Measurements from ENCODE around the gene STX8.
"Not testable (repeated sequence)": the region's sequence is repeated elsewhere in the genome, so short reads cannot be mapped to it uniquely, and the experiment has no call there.

STX8 gene

GRCh38 chr17:9498490-9498889 lies 77.1 kb downstream of the STX8 start:
- DNase-seq = no peak

- no peak for DNase-seq
Observed at GRCh38 chr17:9488556-9488955, 87.1 kb downstream of the STX8 start.

- DNase-seq = no peak
Observed at GRCh38 chr17:9487406-9487805, 88.2 kb downstream of the STX8 start.

GRCh38 chr17:9484789-9485188 lies 90.8 kb downstream of the STX8 start:
- no peak for DNase-seq

- no peak for DNase-seq
Observed at GRCh38 chr17:9479964-9480363, 95.7 kb downstream of the STX8 start.

- DNase-seq = no peak
Observed at GRCh38 chr17:9478889-9479288, 96.7 kb downstream of the STX8 start.

GRCh38 chr17:9475101-9475658 lies 100.4 kb downstream of the STX8 start:
- no peak for DNase-seq

- DNase-seq = no peak
Observed at GRCh38 chr17:9473711-9474110, 101.9 kb downstream of the STX8 start.

GRCh38 chr17:9472541-9472940 lies 103.1 kb downstream of the STX8 start:
- no peak for DNase-seq

GRCh38 chr17:9472094-9472493 lies 103.5 kb downstream of the STX8 start:
- no peak for DNase-seq

GRCh38 chr17:9470171-9470570 lies 105.4 kb downstream of the STX8 start:
- DNase-seq = no peak

GRCh38 chr17:9468937-9469336 lies 106.7 kb downstream of the STX8 start:
- DNase-seq = no peak

- no peak for DNase-seq
Observed at GRCh38 chr17:9468532-9468931, 107.1 kb downstream of the STX8 start.

GRCh38 chr17:9467518-9467917 lies 108.1 kb downstream of the STX8 start:
- DNase-seq = no peak

- DNase-seq = no peak
Observed at GRCh38 chr17:9465210-9465921, 110.3 kb downstream of the STX8 start.

GRCh38 chr17:9457005-9457404 lies 118.6 kb downstream of the STX8 start:
- DNase-seq = no peak

- DNase-seq = no peak
Observed at GRCh38 chr17:9456330-9456729, 119.3 kb downstream of the STX8 start.

GRCh38 chr17:9451934-9452333 lies 123.7 kb downstream of the STX8 start:
- DNase-seq = no peak

- not testable (repeated sequence) for DNase-seq
Observed at GRCh38 chr17:9447298-9447697, 128.3 kb downstream of the STX8 start.

- DNase-seq = no peak
Observed at GRCh38 chr17:9446528-9446927, 129.1 kb downstream of the STX8 start.

GRCh38 chr17:9445424-9445823 lies 130.2 kb downstream of the STX8 start:
- no peak for DNase-seq

- no peak for DNase-seq
Observed at GRCh38 chr17:9444687-9445086, 130.9 kb downstream of the STX8 start.

GRCh38 chr17:9443811-9444210 lies 131.8 kb downstream of the STX8 start:
- no peak for DNase-seq

GRCh38 chr17:9439851-9440250 lies 135.8 kb downstream of the STX8 start:
- no peak for DNase-seq

- DNase-seq = no peak
Observed at GRCh38 chr17:9436630-9437029, 139.0 kb downstream of the STX8 start.
